ENCODE results near the gene DENND1A.
"Not testable (repeated sequence)": the region's sequence is repeated elsewhere in the genome, so short reads cannot be mapped to it uniquely, and the experiment has no call there.

Gene DENND1A

DNA sequence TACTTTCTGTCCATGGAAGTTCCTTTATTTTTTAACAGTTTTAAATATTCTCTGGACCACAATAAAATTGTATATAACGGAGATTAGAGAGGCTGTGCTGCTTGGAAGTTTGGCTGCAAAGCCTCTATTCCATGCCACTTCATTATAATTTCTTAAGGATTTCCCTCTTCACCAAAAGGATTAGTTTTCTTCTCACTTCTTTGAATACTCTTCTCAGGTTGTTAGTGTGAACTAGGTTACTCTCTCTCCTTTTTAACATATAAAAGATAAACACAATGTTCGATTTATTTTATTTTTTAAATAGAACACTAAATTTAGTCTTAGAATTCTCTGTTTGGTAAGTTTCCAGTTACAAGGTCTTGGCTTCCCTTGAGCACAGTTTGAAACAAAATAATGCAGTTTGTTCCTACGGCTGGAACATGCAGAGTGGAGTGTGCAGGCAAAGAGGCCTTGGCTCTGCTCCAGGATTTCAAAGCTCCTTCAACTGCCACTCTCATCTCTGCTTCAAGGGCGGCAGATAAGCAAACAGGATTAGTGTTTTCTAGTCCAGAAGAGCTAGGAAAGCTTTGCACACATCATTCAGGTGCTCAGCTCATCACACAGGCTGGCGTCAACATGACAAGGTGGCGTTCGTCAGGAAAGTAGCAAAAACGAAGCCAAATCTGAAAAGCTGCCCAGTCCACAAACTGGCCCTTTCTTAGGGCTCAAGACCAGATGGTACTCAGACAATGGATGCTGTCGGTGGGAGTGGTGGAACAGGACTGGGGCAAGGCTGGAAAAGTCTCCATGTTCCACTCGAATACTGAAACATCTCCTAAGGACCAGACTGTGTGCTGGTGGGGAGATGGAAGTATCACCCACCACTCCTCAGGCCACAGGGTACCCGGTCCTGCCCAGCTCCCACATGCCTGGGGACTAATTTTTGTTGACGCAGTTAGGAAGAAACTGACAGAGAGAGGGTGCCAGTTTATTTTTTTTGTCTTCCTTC lies 287.3 kb downstream of the DENND1A start:
- DNase-seq = no peak

DNA sequence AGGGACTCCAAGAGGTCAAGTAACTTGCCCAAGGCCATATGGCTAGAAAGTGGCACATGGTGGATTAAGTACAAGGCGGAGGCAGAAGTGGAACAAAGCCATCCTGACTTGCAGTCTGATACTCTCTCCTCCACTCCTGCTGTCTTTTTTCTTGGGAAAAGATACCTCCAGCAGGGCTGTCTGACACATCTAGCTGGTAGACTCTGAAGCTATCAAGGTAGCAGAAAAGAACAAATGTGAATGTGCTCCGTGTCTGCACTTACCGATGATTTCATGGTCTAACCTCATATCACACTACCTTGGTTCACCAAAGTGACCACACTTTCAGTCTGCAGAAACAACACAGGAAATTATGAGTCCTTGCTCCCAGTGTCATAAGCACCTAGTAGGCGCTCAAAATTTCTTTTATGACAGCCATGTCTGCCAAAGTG lies 289.1 kb downstream of the DENND1A start:
- no peak for DNase-seq

DNA sequence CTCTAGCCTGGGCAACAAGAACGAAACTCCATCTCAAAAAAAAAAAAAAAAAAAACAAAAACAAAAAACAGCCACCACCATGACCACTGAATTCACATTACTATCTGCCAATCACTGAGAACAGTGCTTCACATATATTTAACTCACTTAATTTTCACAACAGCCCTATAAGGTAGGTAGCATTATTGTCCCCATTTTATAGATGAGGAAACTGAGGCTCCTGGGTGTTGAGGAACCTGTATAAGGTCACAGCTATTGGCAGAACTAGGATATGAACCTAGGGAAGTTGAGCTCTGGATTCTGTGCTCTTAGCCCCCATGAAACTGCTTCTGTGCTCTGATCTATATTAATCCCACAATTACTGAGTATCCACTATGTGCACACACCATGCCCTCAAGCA lies 290.2 kb downstream of the DENND1A start:
- DNase-seq = no peak

DNA sequence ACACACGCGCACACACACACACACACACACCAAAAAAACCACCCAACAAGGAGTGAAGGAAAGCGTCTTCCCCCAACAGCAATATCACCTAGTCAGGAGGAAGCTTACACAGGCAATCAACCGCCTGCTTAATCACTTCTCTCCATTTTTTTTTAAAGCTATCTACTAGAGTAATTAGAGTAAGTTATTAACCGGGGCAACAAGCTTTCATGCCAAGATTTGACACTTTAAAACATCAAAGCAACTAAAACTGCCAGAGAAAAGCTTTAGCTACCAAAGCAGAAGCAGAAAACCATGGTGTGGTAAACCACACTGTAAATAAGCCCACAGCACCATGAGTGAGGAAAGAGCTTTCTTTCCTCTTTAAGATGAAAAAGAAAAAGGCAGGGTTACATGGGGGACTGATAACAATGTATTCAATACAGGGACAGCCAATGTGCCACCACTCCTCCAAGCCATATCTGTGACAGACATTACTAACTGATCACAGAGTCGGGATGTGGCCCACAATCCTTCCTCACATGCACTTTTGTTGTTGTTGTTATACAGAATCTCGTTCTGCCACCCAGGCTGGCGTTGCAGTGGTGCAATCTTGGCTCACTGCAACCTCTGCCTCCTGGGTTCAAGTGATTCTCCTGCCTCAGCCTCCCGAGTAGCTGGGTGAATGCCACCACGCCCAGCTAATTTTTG lies 291.8 kb downstream of the DENND1A start:
- peak; percentile 35 for DNase-seq

DNA sequence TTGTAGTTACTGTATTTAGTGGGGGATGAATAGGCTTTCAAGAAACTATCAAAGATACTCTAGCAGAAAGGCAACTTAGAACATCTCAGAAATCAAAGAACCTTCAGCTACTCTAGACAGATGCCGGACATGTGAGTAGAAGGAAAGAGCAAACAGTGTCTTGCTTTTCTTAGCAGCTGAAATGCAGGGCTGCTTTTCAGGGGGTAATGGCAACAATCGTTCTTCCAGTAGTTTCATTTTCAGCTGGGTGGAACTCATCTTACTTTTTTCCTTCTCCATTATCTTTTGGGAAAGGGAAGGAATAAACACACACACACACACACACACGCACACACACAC lies 292.4 kb downstream of the DENND1A start:
- no peak for DNase-seq

DNA sequence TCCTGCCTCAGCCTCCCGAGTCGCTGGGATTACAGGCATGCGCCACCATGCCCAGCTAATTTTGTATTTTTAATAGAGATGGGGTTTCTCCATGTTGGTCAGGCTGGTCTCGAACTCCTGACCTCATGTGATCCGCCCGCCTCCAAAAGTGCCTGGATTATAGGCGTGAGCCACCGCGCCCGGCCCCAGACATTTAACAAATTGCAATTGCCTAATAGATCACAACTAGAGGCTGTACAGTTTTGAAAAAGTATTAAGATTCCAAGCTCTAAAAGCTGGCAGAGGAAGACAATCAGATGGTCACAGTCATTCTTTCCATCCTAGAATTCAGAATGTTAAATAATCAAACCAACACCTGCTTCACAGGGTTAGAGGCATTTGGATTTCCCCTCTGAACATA lies 293.1 kb downstream of the DENND1A start:
- not testable (repeated sequence) for DNase-seq

DNA sequence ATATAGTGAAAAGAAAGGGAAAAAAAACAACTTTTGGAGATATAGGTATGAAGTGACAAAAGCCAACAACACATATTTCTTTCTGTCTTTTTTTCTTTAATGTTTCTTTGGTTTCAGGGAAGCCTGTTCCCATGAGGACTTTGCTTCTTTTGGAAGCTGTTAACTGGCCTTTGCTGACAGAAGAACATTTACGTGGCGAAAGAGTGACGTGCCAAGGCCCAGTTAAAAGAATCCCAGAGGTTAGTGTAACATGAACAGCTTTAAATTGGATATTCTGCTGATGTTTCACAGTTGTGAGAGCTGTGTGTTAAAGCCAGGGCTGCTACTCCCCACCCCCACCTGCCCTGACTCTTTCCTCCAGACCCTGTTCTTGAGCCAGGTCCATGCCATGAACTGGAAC lies 298.1 kb downstream of the DENND1A start:
- no peak for DNase-seq

DNA sequence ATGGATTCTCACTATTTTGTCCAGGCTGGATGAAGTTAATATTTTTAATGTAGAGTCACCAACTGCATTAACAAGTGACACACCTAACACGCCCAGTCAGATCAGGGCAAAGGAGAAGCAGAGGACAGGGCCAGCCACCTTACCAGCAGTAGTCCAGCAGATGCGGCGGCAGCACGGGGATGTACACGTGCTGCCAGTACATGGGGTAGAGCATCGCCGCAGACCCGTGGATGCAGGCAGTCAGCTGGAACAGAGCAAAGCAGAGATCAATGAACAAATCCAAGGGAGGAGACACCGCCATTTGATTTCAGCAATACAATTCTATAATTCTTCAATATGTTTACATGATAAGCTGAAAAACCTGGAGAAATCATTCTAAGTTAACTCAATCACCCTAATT lies 299.7 kb downstream of the DENND1A start:
- no peak for DNase-seq

DNA sequence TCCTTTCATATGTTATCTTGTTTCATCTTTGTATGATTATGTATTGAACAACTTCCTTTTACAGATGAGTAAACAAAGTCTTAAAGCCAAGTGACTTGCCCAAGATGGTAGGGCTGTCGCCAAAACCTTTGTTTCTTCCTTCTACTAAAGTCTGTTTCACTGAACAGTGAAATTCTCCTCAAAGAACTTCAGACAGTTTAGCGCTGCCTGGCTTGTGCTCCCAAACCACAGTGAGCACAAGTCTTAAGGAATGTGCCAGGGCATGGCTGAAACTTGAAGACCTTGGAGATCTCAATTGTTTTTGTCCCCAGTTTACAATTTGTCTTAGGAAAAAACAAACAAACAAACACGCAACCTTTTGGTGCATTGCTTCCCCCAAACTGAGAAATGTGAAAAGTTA lies 300.4 kb downstream of the DENND1A start:
- DNase-seq = no peak

DNA sequence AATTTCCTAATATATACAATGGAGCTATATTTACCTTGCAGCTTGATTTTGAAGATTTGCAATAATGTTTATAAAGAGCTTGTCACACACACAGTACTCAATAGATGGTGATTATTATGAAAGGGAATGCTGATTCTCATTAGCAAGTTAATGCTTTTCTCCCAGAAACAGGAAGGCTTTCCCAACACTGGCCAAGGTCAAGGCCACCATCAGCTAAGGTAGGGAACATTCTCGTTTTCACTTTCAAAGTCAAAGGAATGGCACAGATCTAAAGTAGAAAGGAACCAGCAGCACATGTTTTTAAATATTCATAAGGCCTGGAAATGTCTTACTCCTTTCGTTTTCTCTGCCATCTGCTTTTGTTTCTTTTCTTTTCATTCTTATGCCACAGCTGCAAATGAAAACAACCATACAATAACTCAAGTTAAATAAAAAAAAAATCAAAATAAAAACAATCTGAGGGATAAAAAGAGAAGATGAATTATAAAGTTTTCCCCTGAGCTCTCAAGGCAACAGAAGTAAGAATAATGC lies 307.1 kb downstream of the DENND1A start:
- DNase-seq = no peak

DNA sequence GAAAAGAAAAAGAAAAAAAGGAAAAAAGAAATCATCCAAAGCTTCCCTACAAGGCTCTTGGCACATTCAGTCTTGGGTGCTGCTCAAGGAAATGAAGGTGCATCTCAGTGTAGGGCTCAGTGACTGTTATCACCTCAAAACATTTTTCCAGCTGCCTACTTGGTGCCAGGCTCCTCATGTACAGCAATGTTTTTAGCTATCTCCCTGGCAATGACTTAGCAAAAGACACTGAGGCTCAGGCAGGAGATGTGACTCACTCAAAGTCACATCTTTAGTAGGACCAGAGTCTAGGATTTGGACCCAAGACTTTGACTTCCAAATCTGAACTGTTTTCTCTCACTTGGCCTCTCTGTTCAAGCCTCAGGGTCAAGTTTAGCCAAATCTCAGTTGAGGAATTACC lies 309.7 kb downstream of the DENND1A start:
- DNase-seq = no peak

DNA sequence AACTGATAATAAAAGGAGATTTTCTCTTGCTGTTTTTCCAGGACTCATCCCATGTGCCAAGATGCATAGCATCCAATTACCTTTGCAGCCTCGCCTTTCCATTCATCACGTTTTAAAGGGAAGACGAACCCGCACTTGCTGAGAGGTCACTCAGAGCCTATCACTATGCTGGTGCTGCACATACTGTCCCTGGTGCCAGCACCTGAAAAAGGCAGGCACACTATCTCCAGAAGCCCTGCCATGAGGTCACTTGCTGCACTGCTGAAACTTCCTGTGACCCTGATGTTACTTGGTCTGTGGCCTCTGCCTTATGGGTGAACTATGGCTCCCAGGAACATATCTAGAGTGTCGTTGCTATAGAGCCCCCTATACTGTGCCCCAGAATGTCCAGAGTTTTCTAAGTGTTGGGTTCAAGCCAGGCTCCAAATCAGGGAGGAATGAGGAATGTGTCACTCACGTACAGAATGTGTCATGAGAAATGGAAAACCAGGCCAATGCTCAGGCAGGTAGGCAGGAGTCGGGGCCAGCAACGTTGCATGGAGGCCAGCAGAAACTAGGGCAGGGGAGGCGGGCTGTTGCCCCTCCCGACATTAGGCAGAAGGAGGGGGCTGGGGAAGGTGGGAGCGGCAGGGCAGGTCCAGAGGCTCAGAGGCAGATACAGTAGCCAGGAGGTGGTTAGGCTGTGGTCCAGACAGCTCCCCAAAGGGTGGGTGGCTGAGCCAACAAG lies 311.8 kb downstream of the DENND1A start:
- DNase-seq = no peak

DNA sequence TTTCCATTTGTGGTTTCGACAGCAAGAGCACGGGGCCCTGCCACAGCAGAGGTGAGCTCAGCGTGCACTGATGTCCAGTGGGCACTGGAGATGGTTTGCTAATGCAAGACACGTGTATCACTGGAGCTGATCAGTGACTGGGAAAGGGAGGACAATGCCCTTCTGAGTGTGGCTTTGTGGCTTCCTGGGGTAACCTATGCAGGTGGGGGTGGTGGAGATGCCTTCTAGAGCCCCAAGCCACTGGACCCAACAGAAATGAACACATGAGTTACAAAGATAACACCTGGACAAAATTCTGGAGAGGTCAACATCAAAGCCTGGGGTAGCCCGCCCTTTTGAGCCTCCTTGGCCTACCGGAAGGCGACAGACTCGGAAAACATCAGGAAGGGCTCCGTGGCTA lies 312.6 kb downstream of the DENND1A start:
- DNase-seq = no peak

DNA sequence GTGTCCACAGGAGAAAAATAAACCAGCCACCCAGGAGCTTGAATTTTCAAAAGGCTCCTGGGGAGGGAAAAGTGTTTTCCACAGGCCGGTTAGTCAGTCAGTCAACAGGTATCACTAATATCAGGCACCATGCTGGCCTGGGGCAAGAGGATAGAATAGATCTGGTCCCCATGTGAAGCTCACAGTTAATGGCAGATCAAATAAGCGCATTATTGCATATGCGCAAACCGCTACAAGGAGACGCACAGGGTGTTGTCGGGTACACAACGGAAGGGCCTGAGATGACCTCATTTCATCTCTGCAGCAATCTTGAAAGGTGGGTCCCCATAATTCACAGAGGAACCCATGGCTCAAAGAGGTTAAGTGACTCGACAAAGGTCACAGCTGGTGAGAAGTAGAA lies 313.2 kb downstream of the DENND1A start:
- DNase-seq = no peak

DNA sequence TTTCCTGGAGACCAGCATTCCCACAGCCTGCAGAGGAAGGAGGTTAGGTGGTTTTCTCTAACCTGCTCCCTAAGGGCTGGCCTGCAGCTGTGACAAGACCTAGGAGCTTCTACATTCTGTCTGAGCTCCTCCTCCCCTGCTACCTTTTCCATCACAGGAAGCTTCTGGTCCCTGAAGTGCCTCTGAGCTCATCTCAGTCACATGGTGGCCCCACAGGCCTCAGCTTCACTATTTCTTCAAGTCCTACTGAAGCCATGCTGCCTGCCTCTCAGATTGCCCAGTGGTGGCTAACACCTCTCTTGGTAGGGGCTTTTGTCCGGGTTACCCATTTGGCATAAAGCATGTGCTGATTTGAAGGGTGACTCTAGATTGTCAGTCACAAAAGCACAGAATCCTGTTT lies 314.5 kb downstream of the DENND1A start:
- DNase-seq = no peak

DNA sequence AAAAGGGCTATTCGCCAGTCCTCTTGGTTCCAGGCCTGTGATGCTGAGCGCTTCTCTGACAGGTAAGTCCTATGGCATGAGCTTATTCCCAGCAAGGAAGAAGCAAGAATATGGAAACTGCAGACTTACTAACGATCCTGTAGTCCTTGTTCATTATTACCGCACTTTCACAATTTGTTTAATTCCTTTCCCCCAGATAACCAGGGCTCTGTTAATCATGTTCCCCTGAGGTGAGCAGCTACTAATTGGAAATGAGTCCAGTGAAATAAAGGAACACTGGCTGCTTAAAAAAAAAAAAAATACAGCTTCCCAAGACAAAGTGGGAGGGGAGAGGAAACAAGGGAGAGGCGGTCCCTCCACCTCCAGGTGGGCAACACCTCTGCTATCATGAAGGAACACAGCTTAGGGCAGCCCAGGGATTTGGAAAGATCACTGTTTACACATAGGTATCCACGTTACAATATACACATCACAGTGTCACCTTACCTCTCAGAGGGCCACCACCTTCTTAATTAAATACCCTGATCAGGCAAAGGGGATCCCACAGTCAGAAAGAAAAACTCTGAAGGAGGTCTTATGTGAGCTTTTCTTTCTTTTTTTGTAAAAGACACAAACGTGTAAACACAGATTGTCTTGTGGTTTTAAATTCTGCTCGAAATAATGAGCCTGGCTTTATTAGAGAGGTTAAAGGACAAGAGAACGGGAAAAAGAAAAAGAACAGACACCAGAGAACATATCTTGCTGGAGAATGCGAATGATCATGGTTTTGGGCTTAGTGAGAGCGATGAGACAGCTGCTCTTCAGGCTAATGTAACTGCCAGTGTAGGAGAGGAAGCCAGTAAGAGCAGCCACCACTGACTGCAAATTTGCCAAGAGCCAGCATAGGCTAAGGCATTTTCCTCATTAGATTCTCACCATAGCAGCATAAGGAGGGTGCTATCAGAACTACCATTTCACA lies 315.3 kb downstream of the DENND1A start:
- no peak for DNase-seq

DNA sequence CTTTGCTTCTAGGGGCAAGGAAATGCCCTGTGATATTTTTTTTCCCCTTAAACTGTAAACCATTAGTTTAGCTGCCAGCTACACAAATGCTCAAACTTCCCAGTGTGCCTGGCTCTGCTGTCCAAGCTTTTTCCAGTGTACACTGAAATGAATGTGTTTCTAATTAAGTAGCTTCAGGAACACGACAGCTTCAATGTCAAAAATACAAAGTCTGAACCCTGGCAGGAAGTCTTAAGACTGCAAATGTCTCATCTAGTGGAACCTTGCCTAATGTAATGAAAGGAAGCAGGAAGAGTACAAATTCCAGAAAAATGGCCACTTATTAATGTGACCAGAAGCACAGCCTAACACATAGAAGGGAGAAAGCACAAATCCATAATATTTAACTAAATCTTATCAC lies 318.7 kb downstream of the DENND1A start:
- no peak for DNase-seq

DNA sequence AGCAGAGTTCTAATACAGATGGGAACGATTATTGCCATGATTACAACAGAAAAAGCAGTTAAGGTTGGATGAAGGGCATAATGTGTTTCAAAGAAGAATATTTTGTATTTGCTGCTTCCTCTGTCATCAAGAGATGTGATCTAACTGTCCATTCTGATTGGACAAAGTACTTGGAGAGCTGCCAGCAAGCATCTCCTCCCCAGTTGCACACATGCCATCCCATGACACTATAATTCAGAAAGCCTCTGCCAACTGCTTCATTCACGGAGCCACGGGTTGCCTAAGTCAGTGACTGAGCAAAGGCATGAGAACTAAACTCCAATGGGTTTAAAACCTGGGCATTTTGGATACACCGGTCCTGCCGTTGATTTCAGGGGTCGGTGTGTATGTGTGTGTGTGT lies 320.1 kb downstream of the DENND1A start:
- DNase-seq = no peak

DNA sequence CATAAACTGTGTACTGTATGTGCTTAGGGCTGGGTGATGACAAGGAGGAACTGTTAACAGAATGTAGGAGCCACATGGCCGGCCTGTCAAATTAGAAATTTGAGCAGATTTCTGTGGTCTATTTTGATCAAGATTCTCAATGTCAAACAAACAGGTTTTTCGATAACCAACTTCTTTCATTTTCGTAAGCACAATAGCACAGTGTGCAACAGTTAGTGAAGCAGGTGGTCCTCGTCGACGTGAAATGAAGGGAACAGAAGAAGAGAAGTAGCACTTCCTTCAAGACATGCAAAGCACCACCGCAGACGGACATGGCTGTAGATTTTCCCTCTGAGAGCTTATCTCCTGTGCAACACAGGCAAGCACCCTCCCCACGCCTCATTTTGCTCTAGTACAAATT lies 321.8 kb downstream of the DENND1A start:
- DNase-seq = no peak

DNA sequence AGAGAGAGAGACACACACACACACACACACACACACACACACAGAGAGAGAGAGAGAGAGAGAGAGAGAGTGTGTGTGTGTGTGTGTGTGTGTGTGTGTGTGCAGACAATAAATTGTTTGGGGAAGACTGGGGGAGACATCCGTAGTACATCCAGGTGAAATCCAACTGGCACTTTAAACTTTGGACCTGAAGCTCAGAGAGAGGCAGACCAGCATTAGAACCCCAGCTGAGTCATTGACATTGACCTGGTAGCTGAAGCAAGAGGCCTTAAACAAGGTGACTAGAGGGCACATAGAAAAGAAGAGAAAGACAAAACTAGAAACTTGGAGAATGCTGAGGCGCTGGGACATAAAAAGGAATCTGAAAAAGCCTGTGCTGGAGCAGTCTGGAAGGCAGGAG lies 322.4 kb downstream of the DENND1A start:
- no peak for DNase-seq

DNA sequence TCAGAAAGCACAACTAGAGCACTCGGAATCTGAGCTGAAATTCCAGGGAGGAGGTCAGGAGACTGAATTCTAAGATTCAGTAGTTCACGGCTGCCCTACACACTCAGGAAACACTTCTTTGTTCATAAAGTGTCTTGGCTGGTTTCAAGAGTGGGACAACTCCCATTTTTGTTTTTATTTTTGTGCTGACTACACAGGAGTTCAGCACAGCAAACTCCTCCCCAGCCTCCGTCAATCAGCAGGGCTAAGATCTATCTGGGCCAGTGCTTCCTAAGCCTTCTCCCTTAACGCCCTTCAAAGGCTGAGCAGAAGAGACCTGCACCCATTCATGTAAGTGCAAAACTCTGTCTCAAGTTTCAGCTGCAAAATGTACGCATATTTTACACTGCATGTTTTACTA lies 323.8 kb downstream of the DENND1A start:
- DNase-seq = no peak

DNA sequence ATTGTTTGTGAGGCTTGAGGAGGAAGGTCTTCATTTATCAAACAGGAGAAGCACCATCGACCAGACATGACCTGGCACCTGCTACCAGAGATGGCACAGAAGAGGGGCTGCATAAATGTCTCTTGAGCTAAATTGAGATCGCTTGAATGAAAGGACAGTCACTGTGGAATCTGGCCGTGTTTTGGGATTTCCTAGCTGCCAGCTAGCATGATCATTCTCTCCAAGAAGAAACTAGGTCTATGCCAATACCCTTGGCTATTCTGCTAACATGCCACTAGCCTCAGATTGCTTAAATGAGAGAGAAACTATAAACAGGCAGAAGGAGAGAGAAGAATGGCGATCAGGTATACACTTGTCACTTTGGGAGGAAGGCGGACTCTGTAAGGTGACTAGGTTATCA lies 324.6 kb downstream of the DENND1A start:
- DNase-seq = no peak

Measured in KG1 (cell line).